GM21390 (cell line): Measurements from ENCODE around the gene TTLL6.

ENCODE experiments used
- ATAC-seq: cut with Tn5 transposase; IDR thresholded peaks from one replicate; pipeline ENCODE4 v1.9.1; 2021; ENCODE audit not compliant: unreplicated experiment

TTLL6 gene

GRCh38 chr17:48738803-48739526 lies 78.1 kb downstream of the TTLL6 start:
- ATAC-seq: no peak

- no peak for ATAC-seq
Observed at GRCh38 chr17:48738424-48738802, 78.6 kb downstream of the TTLL6 start.

- no peak for ATAC-seq
Observed at GRCh38 chr17:48737330-48738043, 79.5 kb downstream of the TTLL6 start.

GRCh38 chr17:48735062-48735351 lies 82.0 kb downstream of the TTLL6 start:
- no peak for ATAC-seq

- no peak for ATAC-seq
Observed at GRCh38 chr17:48734333-48735061, 82.5 kb downstream of the TTLL6 start.

- ATAC-seq: no peak
Observed at GRCh38 chr17:48733632-48734328, 83.2 kb downstream of the TTLL6 start.

GRCh38 chr17:48732688-48733629 lies 84.1 kb downstream of the TTLL6 start:
- ATAC-seq: no peak

- ATAC-seq: no peak
Observed at GRCh38 chr17:48731355-48731754, 85.7 kb downstream of the TTLL6 start.

- no peak for ATAC-seq
Observed at GRCh38 chr17:48730240-48730550, 86.8 kb downstream of the TTLL6 start.

GRCh38 chr17:48729335-48730239 lies 87.4 kb downstream of the TTLL6 start:
- no peak for ATAC-seq

GRCh38 chr17:48728232-48729231 lies 88.5 kb downstream of the TTLL6 start, which contains the start of gene HOXB13:
Gene HOXB13, minus strand, starts transcription at chr17:48728750. Its CDS starts 157 bp downstream, at chr17:48728593.
- ATAC-seq: no peak

- no peak for ATAC-seq
Observed at GRCh38 chr17:48727415-48728175, 89.4 kb downstream of the TTLL6 start.

GRCh38 chr17:48726916-48727286 lies 90.1 kb downstream of the TTLL6 start:
- ATAC-seq: no peak

- ATAC-seq: no peak
Observed at GRCh38 chr17:48726114-48726915, 90.7 kb downstream of the TTLL6 start.

- ATAC-seq: no peak
Observed at GRCh38 chr17:48725288-48726064, 91.6 kb downstream of the TTLL6 start.

GRCh38 chr17:48725004-48725287 lies 92.1 kb downstream of the TTLL6 start:
- no peak for ATAC-seq
